IPS DF 6.9 (cell line): Measurements from ENCODE around the gene PLEKHA7.

Experiments used
- DNase-seq: peaks from one replicate; pipeline ENCODE4 v3.0.0-alpha.2; 2013; ENCODE audit warnings: low read depth, low spot score
- H3K27ac ChIP-seq: one replicate; pipeline ENCODE4 v1.5.1; 2013; ENCODE audit warnings: low read length, control low read depth
- H3K27me3 ChIP-seq: 2 replicates; pipeline ENCODE4 v1.6.1; 2013; ENCODE audit warnings: mild to moderate bottlenecking, low read length; ENCODE audit not compliant: control insufficient read depth, insufficient read depth
- H3K36me3 ChIP-seq: 2 replicates; pipeline ENCODE4 v1.6.1; 2013; ENCODE audit warnings: low read length; ENCODE audit not compliant: control insufficient read depth, insufficient read depth
- H3K4me1 ChIP-seq: 2 replicates; pipeline ENCODE4 v1.6.1; 2013; ENCODE audit warnings: low read length; ENCODE audit not compliant: control insufficient read depth, insufficient read depth
- H3K4me3 ChIP-seq: 2 replicates; pipeline ENCODE4 v1.5.1; 2013; ENCODE audit warnings: mild to moderate bottlenecking, low read length
- H3K9me3 ChIP-seq: 2 replicates; pipeline ENCODE4 v1.6.1; 2013; ENCODE audit warnings: low read length, inconsistent platforms; ENCODE audit not compliant: control insufficient read depth, insufficient read depth
- WGBS: extraction: QIAGEN DNeasy Blood & Tissue Kit; methylation state at CpG from one replicate; pipeline ENCODE4 v1.1.7; 2013; ENCODE audit warnings: mixed read lengths, missing lambda C conversion rate; ENCODE audit not compliant: insufficient read length, insufficient coverage; 5-methylcytosine and 5-hydroxymethylcytosine counted together

PLEKHA7 gene

DNA sequence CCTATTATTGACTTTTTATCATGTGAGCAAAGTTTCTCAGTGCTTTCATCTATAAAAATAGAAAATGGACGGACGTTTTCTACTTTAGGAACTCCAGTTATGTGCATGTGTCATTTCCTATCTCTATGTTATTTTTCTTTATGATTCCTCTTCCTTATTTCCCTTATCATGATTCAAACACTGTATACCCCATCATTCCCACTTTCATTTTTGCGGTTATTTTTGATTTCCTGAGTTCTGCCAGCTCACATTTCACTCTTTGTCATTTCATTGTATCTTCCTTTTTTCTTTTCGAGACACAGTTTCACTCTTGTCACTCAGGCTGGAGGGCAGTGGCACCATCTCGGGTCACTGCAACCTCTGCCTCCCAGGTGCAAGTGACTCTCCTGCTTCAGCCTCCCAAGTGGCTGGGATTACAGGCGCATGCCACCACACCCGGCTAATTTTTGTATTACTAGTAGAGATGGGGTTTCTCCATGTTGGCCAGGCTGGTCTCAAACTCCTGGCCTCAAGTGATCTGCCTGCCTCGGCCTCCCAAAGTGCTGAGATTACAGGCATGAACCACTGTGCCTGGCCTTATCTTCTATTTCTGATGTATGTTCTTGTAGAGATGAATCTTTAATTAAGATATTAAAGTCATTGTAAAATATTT is 254.2 kb downstream of the PLEKHA7 start:
- no peak for DNase-seq
- WGBS: no CpG with 5 or more reads among the region's 8 CpGs
- Histone ChIP-seq H3K4me1 (no peaks in the 10 kb centered on the region), H3K36me3 (no peaks in the 10 kb centered on the region), H3K4me3 (no peak overlapping the region), H3K27me3 (no peaks in the 10 kb centered on the region), H3K27ac (no peak overlapping the region), H3K9me3 (no peaks in the 10 kb centered on the region)

DNA sequence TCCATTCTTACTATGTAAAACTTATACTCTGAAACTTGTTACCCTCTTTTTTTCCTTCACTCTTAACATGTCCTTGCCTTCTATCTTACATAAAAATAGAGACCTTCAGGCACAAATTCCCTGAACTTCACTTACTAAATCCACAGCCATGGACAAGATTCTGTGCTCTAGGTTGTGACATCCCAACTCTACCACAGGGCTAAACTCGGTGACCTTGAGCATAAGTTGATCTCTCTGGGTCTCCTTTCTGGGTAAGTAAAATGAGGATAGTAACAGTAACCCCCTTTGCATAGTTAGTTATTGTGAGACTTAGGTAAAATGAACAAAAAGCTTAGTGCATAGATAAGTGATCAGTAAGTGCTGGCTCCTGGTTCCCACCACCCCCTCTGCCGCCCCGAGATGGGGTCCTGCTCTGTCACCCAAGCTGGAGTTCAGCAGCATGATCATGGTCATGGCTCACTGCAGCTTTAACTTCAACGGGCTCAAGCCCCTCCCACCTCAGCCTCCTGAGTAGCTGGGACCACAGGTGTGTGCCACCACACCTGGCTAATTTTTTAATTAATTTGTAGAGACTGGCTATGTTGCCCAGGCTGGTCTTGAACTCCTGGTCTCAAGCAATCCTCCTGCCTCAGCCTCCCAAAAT is 255.7 kb downstream of the PLEKHA7 start:
- no peak for DNase-seq
- Histone ChIP-seq H3K9me3 (no peaks in the 10 kb centered on the region), H3K4me3 (no peak overlapping the region), H3K27me3 (no peaks in the 10 kb centered on the region), H3K4me1 (no peaks in the 10 kb centered on the region), H3K36me3 (peaks cover 2% of the 10 kb centered on the region; the same call in 1 of the 2 replicates), H3K27ac (no peak overlapping the region)
- WGBS: no CpG with 5 or more reads among the region's 4 CpGs

GRCh38 chr11:16750417-16750816 is 263.8 kb downstream of the PLEKHA7 start:
- Histone ChIP-seq H3K36me3 (peaks cover 25% of the 10 kb centered on the region; the same call in 1 of the 2 replicates), H3K27ac (no peak overlapping the region), H3K4me3 (no peak overlapping the region), H3K4me1 (no peaks in the 10 kb centered on the region), H3K27me3 (no peaks in the 10 kb centered on the region), H3K9me3 (no peaks in the 10 kb centered on the region)
- no peak for DNase-seq
- WGBS: no CpG with 5 or more reads among the region's 1 CpG

DNA sequence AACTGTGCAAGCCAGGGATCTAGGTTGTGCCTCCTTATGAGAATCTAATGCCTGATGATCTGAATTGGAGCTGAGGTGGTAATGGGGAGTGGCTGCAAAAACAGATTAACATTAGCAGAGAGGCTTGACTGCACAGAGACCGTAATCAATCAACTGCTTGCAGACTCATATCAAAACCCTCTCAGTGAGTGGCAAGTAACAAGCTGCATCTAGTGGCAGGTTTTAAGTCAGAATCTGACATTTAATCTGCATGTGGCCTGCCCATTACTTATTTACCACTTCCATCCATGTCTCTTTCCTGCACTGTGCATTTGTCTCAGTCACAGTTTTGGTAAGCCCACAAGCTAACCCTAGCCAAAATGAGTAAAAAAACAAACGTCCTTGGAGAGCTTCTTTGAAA is 264.5 kb downstream of the PLEKHA7 start:
- no peak overlapping the region for H3K27ac ChIP-seq
- H3K27me3 ChIP-seq: no peaks in the 10 kb centered on the region
- WGBS: no CpG with 5 or more reads among the region's 2 CpGs
- DNase-seq: no peak
- H3K36me3 ChIP-seq: peaks cover 25% of the 10 kb centered on the region; the same call in 1 of the 2 replicates
- no peaks in the 10 kb centered on the region for H3K4me1 ChIP-seq
- H3K4me3 ChIP-seq: no peak overlapping the region
- H3K9me3 ChIP-seq: no peaks in the 10 kb centered on the region

GRCh38 chr11:16749092-16749491 is 265.1 kb downstream of the PLEKHA7 start:
- H3K9me3 ChIP-seq: no peaks in the 10 kb centered on the region
- H3K4me1 ChIP-seq: no peaks in the 10 kb centered on the region
- H3K4me3 ChIP-seq: no peak overlapping the region
- no CpG with 5 or more reads among the region's 1 CpG for WGBS
- no peak for DNase-seq
- H3K27me3 ChIP-seq: no peaks in the 10 kb centered on the region
- H3K27ac ChIP-seq: no peak overlapping the region
- peaks cover 25% of the 10 kb centered on the region; the same call in 1 of the 2 replicates for H3K36me3 ChIP-seq

GRCh38 chr11:16745950-16746605 is 268.1 kb downstream of the PLEKHA7 start:
- Histone ChIP-seq H3K27ac (no peak overlapping the region), H3K36me3 (peaks cover 15% of the 10 kb centered on the region; the same call in 1 of the 2 replicates), H3K4me3 (no peak overlapping the region), H3K9me3 (no peaks in the 10 kb centered on the region), H3K27me3 (no peaks in the 10 kb centered on the region), H3K4me1 (no peaks in the 10 kb centered on the region)
- no peak for DNase-seq
- WGBS: 100% methylated on average over 1 of the region's 2 CpGs

DNA sequence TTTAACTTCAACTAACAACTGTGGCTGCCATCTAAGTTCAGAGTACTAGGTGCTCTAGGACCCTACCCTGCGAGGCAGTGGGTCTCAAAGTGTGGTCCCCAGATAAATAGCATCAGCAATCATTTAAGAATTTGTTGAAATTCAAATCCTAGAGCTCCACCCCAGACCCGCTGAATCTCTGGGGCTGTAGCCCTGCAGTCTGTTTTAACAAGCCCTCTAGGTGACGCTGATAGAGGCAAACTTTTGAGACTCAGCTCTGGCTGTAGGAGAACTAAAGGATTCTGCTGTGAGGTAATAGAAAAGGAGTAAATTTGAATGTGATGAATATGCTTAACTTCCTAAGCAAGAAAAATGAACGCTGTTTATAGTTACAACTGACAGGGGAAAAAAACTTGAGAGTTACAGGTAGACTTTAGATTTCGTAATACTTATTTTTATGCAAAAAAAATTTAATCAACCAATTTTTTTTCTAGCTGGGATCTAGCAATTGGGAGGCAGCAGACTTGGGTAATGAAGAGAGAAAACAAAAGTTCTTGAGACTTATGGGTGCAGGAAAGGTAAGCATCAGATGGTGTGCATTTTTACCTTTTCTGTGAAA is 270.0 kb downstream of the PLEKHA7 start:
- no CpG with 5 or more reads among the region's 5 CpGs for WGBS
- H3K27me3 ChIP-seq: no peaks in the 10 kb centered on the region
- H3K27ac ChIP-seq: no peak overlapping the region
- no peak overlapping the region for H3K4me3 ChIP-seq
- no peaks in the 10 kb centered on the region for H3K4me1 ChIP-seq
- no peaks in the 10 kb centered on the region; the same call in 1 of the 2 replicates for H3K36me3 ChIP-seq
- H3K9me3 ChIP-seq: no peaks in the 10 kb centered on the region
- no peak for DNase-seq

DNA sequence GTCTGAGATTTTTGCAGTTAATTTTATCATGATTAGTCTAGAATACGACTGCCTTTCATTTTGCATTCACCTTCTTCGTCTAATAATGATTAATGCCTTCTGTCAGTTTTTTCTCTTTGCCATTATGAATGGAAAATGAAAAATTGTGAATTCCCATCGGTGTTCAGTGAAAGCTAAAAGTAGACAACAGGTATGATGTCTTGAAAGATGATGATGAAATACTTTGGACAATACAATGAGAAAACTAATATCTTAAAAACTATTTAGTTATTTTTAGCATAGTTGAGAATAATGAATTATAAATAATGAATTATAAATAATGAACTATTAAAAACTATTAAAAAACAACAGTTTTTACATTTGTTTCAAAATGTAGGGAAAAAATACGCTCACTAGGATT is 270.7 kb downstream of the PLEKHA7 start:
- no peaks in the 10 kb centered on the region; the same call in 1 of the 2 replicates for H3K36me3 ChIP-seq
- no peak overlapping the region for H3K4me3 ChIP-seq

DNA sequence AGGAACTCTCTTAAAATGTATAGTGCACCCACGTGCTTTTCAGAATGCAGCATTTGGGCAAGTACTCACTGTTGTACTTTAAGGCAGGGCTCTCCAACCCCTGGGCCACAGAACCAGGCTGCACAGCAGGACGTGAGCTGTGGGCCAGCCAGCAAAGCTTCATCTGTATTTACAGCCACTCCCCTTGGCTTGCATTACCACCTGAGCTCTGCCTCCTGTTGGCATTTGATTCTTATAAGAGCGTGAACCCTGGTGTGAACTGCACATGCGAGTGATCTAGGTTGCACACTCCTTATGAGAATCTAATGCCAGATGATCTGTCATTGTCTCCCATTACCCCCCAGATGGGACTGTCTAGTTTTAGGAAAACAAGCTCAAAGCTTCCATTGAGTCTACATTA is 272.7 kb downstream of the PLEKHA7 start:
- DNase-seq: no peak
- Histone ChIP-seq H3K27ac (no peak overlapping the region), H3K27me3 (no peaks in the 10 kb centered on the region), H3K36me3 (no peaks in the 10 kb centered on the region; the same call in 1 of the 2 replicates), H3K4me1 (no peaks in the 10 kb centered on the region), H3K4me3 (no peak overlapping the region), H3K9me3 (no peaks in the 10 kb centered on the region)
- WGBS: no CpG with 5 or more reads among the region's 4 CpGs

More for the DNA sequence above, 270.7 kb downstream of the PLEKHA7 start:
- no peak for DNase-seq
- no peaks in the 10 kb centered on the region for H3K4me1 ChIP-seq
- no peaks in the 10 kb centered on the region for H3K9me3 ChIP-seq
- H3K27me3 ChIP-seq: no peaks in the 10 kb centered on the region
- WGBS: no CpG with 5 or more reads among the region's 4 CpGs
- no peak overlapping the region for H3K27ac ChIP-seq
